Testis (tissue), 2 donors: ENCODE measurements around the gene TAX1BP1.

Experiments used
- CTCF ChIP-seq, 3 experiments: fragments of 450-650 bp in 2 of 3; fragments of 200-600 bp in 1 of 3; sonication (generic) in 1 of 3; IDR thresholded peaks; one replicate each; pipeline ENCODE4 v1.5.1; 2016 to 2019; ENCODE audit warnings: antibody characterized with exemption in 3 of 3, mild to moderate bottlenecking in 2 of 3, moderate library complexity in 1 of 3
- POLR2A ChIP-seq: fragments of 450-650 bp; IDR thresholded peaks from one replicate; pipeline ENCODE4 v1.6.1; 2017; ENCODE audit warnings: antibody characterized with exemption, mild to moderate bottlenecking, moderate library complexity

GRCh38 chr7:27767374-27767773, 27.4 kb downstream of the TAX1BP1 start:
- TF ChIP-seq CTCF (IDR thresholded peaks at IDR 0.05): no peak
- TF ChIP-seq POLR2A: no peak
